ENCODE results near the gene FERMT2. TPM values are rescaled to one million over a fixed set of nuclear protein-coding genes. Genes with fewer than 3 reads are reported as not detected.

FERMT2 gene
- total RNA-seq, 1 donor from 2014 or later: 188 TPM

GRCh38 chr14:52861403-52861802 lies 89.4 kb downstream of the FERMT2 start:
- Mint-ChIP-seq H3K4me1 (ENCODE audit: unreplicated experiment) (peaks cover 13% of the 10 kb centered on the region), H3K9me3 (ENCODE audit: unreplicated experiment) (no peaks in the 10 kb centered on the region), H3K4me3 (ENCODE audit: unreplicated experiment) (no peak overlapping the region), H3K27ac (ENCODE audit: unreplicated experiment) (no peak overlapping the region), H3K27me3 (ENCODE audit: unreplicated experiment) (no peaks in the 10 kb centered on the region), H3K36me3 (ENCODE audit: low read depth, unreplicated experiment) (peaks cover 43% of the 10 kb centered on the region)
- DNase-seq (ENCODE audit: low spot score): no peak
- TF ChIP-seq CTCF (IDR thresholded peaks at IDR 0.05; ENCODE audit: unreplicated experiment): no peak

GRCh38 chr14:52860910-52861309 lies 89.9 kb downstream of the FERMT2 start:
- Mint-ChIP-seq H3K9me3 (ENCODE audit: unreplicated experiment) (no peaks in the 10 kb centered on the region), H3K27me3 (ENCODE audit: unreplicated experiment) (no peaks in the 10 kb centered on the region), H3K36me3 (ENCODE audit: low read depth, unreplicated experiment) (peaks cover 48% of the 10 kb centered on the region), H3K4me3 (ENCODE audit: unreplicated experiment) (no peak overlapping the region), H3K4me1 (ENCODE audit: unreplicated experiment) (peaks cover 16% of the 10 kb centered on the region), H3K27ac (ENCODE audit: unreplicated experiment) (no peak overlapping the region)
- DNase-seq (ENCODE audit: low spot score): no peak
- TF ChIP-seq CTCF (IDR thresholded peaks at IDR 0.05; ENCODE audit: unreplicated experiment): no peak

- Mint-ChIP-seq H3K4me1 (ENCODE audit: unreplicated experiment) (peaks cover 16% of the 10 kb centered on the region), H3K4me3 (ENCODE audit: unreplicated experiment) (no peak overlapping the region), H3K27me3 (ENCODE audit: unreplicated experiment) (no peaks in the 10 kb centered on the region), H3K9me3 (ENCODE audit: unreplicated experiment) (no peaks in the 10 kb centered on the region), H3K27ac (ENCODE audit: unreplicated experiment) (no peak overlapping the region), H3K36me3 (ENCODE audit: low read depth, unreplicated experiment) (peaks cover 51% of the 10 kb centered on the region)
- DNase-seq (ENCODE audit: low spot score): no peak
- TF ChIP-seq CTCF (IDR thresholded peaks at IDR 0.05; ENCODE audit: unreplicated experiment): no peak
These were observed 90.6 kb downstream of the FERMT2 start for GRCh38 chr14:52860209-52860608.

- TF ChIP-seq CTCF (IDR thresholded peaks at IDR 0.05; ENCODE audit: unreplicated experiment): no peak
- no peaks in the 10 kb centered on the region for H3K9me3 Mint-ChIP-seq (ENCODE audit: unreplicated experiment)
- peaks cover 33% of the 10 kb centered on the region for H3K4me1 Mint-ChIP-seq (ENCODE audit: unreplicated experiment)
- peaks cover 39% of the 10 kb centered on the region for H3K36me3 Mint-ChIP-seq (ENCODE audit: low read depth, unreplicated experiment)
- H3K27ac Mint-ChIP-seq (ENCODE audit: unreplicated experiment): no peak overlapping the region
- H3K27me3 Mint-ChIP-seq (ENCODE audit: unreplicated experiment): no peaks in the 10 kb centered on the region
- DNase-seq (ENCODE audit: low spot score): no peak
- peak overlapping the region; percentile 38 for H3K4me3 Mint-ChIP-seq (ENCODE audit: unreplicated experiment)
These were observed 94.7 kb downstream of the FERMT2 start for GRCh38 chr14:52856139-52856538.

GRCh38 chr14:52853522-52853854 lies 97.4 kb downstream of the FERMT2 start:
- TF ChIP-seq CTCF (IDR thresholded peaks at IDR 0.05; ENCODE audit: unreplicated experiment): no peak
- H3K9me3 Mint-ChIP-seq (ENCODE audit: unreplicated experiment): no peaks in the 10 kb centered on the region
- no peak overlapping the region for H3K4me3 Mint-ChIP-seq (ENCODE audit: unreplicated experiment)
- peaks cover 26% of the 10 kb centered on the region for H3K4me1 Mint-ChIP-seq (ENCODE audit: unreplicated experiment)
- H3K36me3 Mint-ChIP-seq (ENCODE audit: low read depth, unreplicated experiment): peaks cover 27% of the 10 kb centered on the region
- H3K27ac Mint-ChIP-seq (ENCODE audit: unreplicated experiment): peak overlapping the region; percentile 92
- DNase-seq (ENCODE audit: low spot score): no peak
- no peaks in the 10 kb centered on the region for H3K27me3 Mint-ChIP-seq (ENCODE audit: unreplicated experiment)

All from endothelial cell (in vitro differentiated cells).